ENCODE data around the gene C9orf43. TPM values are rescaled to one million over a fixed set of nuclear protein-coding genes. Genes with fewer than 3 reads are reported as not detected.

C9orf43 gene
- total RNA-seq, 1 experiment from 2014 or later: 0.28 TPM

DNA sequence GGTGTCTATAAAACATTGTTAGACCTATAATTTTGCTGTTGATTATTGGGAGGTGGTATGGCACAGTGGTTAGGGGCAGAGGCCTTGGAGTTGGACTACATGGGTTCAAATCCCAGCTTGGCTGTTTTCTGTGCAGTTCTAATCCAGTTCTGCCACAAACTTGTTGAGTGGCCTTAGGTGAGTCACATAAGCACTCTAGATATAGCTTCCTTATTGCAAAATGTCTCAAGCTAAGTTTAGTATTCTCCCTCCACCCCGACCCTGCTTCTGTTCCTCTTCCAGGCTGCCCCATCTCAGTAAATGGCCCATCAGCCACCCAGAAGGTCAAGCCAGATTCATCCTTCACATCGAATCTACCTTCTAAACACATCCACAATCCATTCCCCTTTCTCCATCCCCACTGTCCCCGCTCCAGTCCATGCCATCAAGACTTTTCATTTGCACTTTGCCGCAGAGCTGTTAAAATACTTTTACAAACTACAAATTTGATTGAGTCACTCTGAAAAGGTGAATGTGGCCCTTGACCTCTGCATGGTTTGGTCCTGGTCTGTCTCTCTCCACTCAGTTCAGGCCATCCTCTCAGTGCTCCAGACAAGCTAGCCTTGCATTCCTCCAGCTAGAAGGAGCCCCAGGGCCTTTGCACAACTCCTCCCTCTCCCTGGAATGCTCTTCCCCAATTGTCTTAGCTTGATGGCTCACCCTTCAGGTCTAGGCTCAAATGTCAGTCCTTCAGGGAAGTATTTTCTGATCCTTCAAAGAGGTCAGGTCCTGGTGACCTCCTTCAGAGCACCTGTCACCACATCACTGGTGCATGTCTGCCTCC, 23.8 kb upstream of the C9orf43 start (continued):
- no peak for TF ChIP-seq ZBTB43 (CRISPR knock-in tag; IDR thresholded peaks at IDR 0.05)
- TF ChIP-seq ZNF232 (CRISPR knock-in tag; IDR thresholded peaks at IDR 0.05): no peak

- CTCF ChIA-PET: no interaction called here
- Mint-ChIP-seq H3K36me3 (peaks cover 4% of the 10 kb centered on the region), H3K27me3 (ENCODE audit: low read depth) (no peaks in the 10 kb centered on the region), H3K4me1 (no peaks in the 10 kb centered on the region), H3K4me3 (no peak overlapping the region), H3K9me3 (no peaks in the 10 kb centered on the region), H3K27ac (no peak overlapping the region)
- no peak for TF ChIP-seq OVOL2 (CRISPR knock-in tag; IDR thresholded peaks at IDR 0.05; ENCODE audit: borderline replicate concordance)
- no peak for TF ChIP-seq ZNF219 (CRISPR knock-in tag; IDR thresholded peaks at IDR 0.05; ENCODE audit: borderline replicate concordance)
- TF ChIP-seq GABPB1 (CRISPR knock-in tag; IDR thresholded peaks at IDR 0.05): 0 out of 2 replicates have a peak, but pooled peaks have one; percentile 15
- POLR2A ChIA-PET: no interaction called here
- ATAC-seq (no peak), DNase-seq (ENCODE audit: low spot score) (no peak)
Measured at GRCh38 chr9:113387560-113388230, 22.9 kb upstream of the C9orf43 start.

DNA sequence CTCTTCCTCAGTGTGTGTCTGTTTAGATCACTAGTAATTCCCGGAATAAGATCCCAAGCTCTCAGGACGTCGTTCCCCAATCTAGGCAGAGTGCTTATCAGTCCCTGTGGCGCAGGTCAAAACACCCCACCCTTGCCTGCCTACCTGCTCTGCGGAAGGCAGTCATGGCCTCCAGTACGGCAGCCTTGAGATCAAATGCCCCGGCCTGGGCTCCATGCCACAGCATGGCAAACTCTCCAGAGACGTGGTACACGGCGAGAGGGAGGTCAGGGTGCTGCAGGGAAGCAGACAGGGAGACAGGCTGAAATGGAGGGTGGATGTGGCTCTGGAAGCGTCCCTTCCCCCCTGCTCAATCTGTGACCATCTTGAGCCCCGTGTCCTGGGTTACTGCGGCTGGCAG, 21.7 kb upstream of the C9orf43 start:
- ATAC-seq (no peak), DNase-seq (ENCODE audit: low spot score) (no peak)
- Mint-ChIP-seq H3K27me3 (ENCODE audit: low read depth) (no peaks in the 10 kb centered on the region), H3K27ac (no peak overlapping the region), H3K9me3 (no peaks in the 10 kb centered on the region), H3K36me3 (peaks cover 4% of the 10 kb centered on the region), H3K4me3 (no peak overlapping the region), H3K4me1 (no peaks in the 10 kb centered on the region)
- ChIA-PET POLR2A (no interaction called here), CTCF (interaction anchor here (0.5 kb wide), 1 partner anchor 16 kb away, joined by 3 read pairs; no protein-coding TSS in a partner anchor)
- TF ChIP-seq JAZF1 (CRISPR knock-in tag; IDR thresholded peaks at IDR 0.05) (no peak), CREM (CRISPR knock-in tag; IDR thresholded peaks at IDR 0.05) (no peak), PRDM15 (CRISPR knock-in tag; IDR thresholded peaks at IDR 0.05) (no peak), NR2C2 (CRISPR knock-in tag; IDR thresholded peaks at IDR 0.05) (no peak), ZNF425 (CRISPR knock-in tag; conservative IDR thresholded peaks at IDR 0.05) (no peak), GABPB1 (CRISPR knock-in tag; IDR thresholded peaks at IDR 0.05) (no peak), SMAD3 (CRISPR knock-in tag; IDR thresholded peaks at IDR 0.05; ENCODE audit: borderline replicate concordance) (no peak), ZBTB21 (CRISPR knock-in tag; IDR thresholded peaks at IDR 0.05; ENCODE audit: borderline replicate concordance) (no peak), HMGA2 (CRISPR knock-in tag; IDR thresholded peaks at IDR 0.05) (no peak), RORB (CRISPR knock-in tag; IDR thresholded peaks at IDR 0.05) (no peak), ZNF512 (CRISPR knock-in tag; IDR thresholded peaks at IDR 0.05; ENCODE audit: borderline replicate concordance) (no peak)
- TF ChIP-seq, protein P1, sequence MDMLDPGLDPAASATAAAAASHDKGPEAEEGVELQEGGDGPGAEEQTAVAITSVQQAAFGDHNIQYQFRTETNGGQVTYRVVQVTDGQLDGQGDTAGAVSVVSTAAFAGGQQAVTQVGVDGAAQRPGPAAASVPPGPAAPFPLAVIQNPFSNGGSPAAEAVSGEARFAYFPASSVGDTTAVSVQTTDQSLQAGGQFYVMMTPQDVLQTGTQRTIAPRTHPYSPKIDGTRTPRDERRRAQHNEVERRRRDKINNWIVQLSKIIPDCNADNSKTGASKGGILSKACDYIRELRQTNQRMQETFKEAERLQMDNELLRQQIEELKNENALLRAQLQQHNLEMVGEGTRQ (CRISPR knock-in tag; IDR thresholded peaks at IDR 0.05): no peak
- TF ChIP-seq, protein P2, sequence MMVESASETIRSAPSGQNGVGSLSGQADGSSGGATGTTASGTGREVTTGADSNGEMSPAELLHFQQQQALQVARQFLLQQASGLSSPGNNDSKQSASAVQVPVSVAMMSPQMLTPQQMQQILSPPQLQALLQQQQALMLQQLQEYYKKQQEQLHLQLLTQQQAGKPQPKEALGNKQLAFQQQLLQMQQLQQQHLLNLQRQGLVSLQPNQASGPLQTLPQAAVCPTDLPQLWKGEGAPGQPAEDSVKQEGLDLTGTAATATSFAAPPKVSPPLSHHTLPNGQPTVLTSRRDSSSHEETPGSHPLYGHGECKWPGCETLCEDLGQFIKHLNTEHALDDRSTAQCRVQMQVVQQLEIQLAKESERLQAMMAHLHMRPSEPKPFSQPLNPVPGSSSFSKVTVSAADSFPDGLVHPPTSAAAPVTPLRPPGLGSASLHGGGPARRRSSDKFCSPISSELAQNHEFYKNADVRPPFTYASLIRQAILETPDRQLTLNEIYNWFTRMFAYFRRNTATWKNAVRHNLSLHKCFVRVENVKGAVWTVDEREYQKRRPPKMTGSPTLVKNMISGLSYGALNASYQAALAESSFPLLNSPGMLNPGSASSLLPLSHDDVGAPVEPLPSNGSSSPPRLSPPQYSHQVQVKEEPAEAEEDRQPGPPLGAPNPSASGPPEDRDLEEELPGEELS (CRISPR knock-in tag; IDR thresholded peaks at IDR 0.05): no peak
- TF ChIP-seq, protein P3, sequence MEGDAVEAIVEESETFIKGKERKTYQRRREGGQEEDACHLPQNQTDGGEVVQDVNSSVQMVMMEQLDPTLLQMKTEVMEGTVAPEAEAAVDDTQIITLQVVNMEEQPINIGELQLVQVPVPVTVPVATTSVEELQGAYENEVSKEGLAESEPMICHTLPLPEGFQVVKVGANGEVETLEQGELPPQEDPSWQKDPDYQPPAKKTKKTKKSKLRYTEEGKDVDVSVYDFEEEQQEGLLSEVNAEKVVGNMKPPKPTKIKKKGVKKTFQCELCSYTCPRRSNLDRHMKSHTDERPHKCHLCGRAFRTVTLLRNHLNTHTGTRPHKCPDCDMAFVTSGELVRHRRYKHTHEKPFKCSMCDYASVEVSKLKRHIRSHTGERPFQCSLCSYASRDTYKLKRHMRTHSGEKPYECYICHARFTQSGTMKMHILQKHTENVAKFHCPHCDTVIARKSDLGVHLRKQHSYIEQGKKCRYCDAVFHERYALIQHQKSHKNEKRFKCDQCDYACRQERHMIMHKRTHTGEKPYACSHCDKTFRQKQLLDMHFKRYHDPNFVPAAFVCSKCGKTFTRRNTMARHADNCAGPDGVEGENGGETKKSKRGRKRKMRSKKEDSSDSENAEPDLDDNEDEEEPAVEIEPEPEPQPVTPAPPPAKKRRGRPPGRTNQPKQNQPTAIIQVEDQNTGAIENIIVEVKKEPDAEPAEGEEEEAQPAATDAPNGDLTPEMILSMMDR (IDR thresholded peaks at IDR 0.05): no peak
